ENCODE measurements around the gene GRM1.

The GRM1 gene

GRCh38 chr6:146357578-146358430 lies 328.9 kb downstream of the GRM1 start:
- peaks cover 0 to 1% of the 10 kb centered on the region in 2 donors for H3K9me3 Mint-ChIP-seq
- H3K4me3 Mint-ChIP-seq = no peak overlapping the region
- ATAC-seq (replicated peaks) (no peak), DNase-seq (no peak)
- H3K36me3 Mint-ChIP-seq = no peaks in the 10 kb centered on the region
- no peak overlapping the region for H3K27ac Mint-ChIP-seq
- H3K4me1 Mint-ChIP-seq = no peaks in the 10 kb centered on the region
- no peaks in the 10 kb centered on the region for H3K27me3 Mint-ChIP-seq

DNA sequence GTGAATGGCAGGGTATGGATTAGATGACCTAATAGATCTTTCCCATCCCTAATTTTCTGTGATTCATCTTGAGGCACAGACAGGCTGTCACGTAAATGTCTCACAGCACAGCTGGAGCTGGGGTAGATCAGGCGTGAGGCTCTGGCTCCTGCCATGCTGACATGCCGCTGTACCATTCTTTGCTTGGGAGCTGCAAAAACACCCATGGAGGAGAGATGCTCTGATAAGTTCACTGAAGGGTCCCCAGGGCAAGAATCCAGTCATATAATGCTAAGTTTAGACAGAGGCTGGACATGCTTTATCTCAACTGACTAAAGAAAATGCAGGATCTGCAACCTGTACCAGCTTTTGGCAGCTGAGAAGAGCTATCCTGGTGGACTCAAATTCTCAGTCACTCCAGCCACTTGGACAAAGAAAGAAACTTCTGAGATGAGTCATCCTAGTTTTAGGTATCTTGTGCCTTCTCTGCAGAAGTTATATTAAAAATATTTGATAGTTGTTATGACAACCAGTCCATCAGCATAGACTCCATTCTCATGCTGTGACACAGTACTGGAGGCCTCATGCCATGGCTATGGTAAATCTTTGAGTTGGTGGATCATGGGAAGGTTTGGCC lies 329.7 kb downstream of the GRM1 start:
- Mint-ChIP-seq H3K27ac (no peak overlapping the region), H3K4me3 (no peak overlapping the region), H3K9me3 (peaks cover 0 to 1% of the 10 kb centered on the region in 2 donors), H3K27me3 (no peaks in the 10 kb centered on the region), H3K36me3 (no peaks in the 10 kb centered on the region), H3K4me1 (no peaks in the 10 kb centered on the region)
- DNase-seq = no peak
- no peak for ATAC-seq (replicated peaks)

DNA sequence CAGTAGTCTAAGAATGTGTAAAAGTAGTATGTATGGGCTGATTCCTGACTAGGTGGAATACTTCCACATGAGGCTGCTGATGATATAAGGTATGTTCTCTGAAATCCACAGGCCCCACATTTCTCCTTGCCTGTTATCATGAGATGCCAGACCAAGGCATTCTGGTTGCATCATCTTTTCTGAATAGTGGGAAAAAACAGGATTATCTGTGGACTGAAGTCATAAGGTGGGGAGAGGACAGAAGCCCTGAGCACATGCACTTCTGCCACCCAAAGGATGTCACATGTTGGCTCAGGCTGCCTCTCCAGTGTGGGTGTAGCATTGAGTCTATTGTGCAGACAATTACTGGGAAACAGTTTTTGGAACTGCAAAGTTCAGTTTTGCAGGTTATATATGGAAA lies 330.3 kb downstream of the GRM1 start:
- ATAC-seq (replicated peaks) (no peak), DNase-seq (no peak)
- no peak overlapping the region for H3K27ac Mint-ChIP-seq
- no peaks in the 10 kb centered on the region for H3K4me1 Mint-ChIP-seq
- H3K9me3 Mint-ChIP-seq = peaks cover 3 to 4% of the 10 kb centered on the region in 2 donors
- H3K4me3 Mint-ChIP-seq = no peak overlapping the region
- H3K36me3 Mint-ChIP-seq = no peaks in the 10 kb centered on the region
- no peaks in the 10 kb centered on the region for H3K27me3 Mint-ChIP-seq

DNA sequence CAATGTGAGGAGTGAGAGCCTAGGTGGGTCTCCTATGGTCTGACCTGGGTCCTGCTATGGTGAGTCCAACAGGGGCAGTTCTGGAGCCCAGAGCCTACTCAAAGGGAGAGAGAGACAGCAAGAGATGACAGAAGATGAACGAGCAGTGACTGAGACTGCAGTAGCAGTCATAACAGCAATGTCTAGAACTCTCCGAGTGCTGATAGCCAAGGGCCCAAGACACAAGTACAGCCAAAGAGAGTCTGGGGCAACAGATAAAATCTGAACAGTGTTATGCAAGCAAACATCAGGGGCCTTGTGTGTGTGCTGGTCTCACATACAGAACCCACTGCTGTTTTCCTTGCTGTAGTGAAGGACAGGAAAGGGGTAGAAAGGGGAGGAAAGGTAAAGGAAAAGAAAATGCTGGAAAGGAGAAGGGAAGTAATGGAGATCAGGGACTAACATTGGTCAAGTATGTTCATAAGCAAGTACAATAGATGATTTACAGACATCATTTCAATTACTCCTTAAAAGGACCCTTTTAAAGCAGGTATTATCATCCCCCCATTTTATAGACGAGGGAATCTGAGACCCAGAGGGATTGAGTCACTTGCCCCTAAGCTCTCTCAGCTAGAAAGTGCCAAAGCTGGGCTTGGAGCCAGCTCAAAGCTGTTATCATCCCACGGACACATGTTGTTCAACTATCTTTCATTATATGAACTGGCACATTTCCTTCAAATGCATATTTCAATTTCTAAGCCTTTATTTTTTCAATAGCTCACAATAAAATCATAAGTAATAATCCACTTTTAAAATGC lies 332.5 kb downstream of the GRM1 start:
- ATAC-seq (replicated peaks) (no peak), DNase-seq (no peak)
- Mint-ChIP-seq H3K27ac (no peak overlapping the region), H3K9me3 (peaks cover 3 to 4% of the 10 kb centered on the region in 2 donors), H3K4me1 (no peaks in the 10 kb centered on the region), H3K4me3 (no peak overlapping the region), H3K36me3 (no peaks in the 10 kb centered on the region), H3K27me3 (no peaks in the 10 kb centered on the region)

- H3K4me3 Mint-ChIP-seq = no peak overlapping the region
Observed at GRCh38 chr6:146363838-146364607, 335.2 kb downstream of the GRM1 start.

DNA sequence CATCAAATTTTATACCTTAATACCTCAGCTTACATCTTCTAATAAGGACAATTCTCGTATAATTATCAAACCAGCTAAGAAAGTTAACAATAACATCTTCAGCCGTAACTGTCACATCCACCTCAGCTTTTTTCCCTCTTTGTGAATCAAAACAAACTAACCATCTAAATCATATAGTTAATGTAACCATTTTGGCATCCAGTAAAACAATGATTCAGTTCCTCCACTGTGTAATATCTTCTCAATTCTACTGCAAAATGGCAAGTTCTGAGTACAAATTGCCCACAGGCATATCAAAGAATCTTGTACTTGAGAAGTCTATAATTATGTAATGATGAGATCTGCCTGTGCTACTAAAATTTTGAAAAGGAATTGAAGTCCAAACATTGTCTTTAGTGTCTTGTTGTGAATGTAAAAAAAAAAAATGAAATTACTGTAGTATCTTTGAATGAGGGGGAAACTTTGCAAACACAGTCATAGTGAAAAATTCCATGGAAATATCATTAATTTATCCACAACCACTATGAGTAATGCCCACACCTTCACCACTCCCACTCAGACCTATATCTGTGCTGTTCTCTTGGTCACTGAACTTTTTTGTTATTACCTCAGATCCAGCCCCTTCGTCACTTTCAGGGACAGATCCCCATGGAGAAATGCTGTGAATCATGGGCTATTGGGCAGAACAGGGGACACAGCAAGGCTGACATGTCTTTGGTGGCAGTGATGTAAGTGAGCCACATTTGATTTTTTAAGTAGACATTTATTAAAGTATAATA lies 336.1 kb downstream of the GRM1 start:
- DNase-seq = no peak
- ATAC-seq (replicated peaks) = peak in 1 of 2 donors; percentile 51
- Mint-ChIP-seq H3K27ac (no peak overlapping the region), H3K27me3 (no peaks in the 10 kb centered on the region), H3K36me3 (no peaks in the 10 kb centered on the region), H3K9me3 (peaks cover 5 to 6% of the 10 kb centered on the region in 2 donors), H3K4me3 (no peak overlapping the region), H3K4me1 (no peaks in the 10 kb centered on the region)

More at GRCh38 chr6:146363838-146364607, 335.2 kb downstream of the GRM1 start:
- no peaks in the 10 kb centered on the region for H3K27me3 Mint-ChIP-seq
- no peak overlapping the region for H3K27ac Mint-ChIP-seq
- H3K36me3 Mint-ChIP-seq = no peaks in the 10 kb centered on the region
- H3K4me1 Mint-ChIP-seq = no peaks in the 10 kb centered on the region
- ATAC-seq (replicated peaks) (no peak), DNase-seq (no peak)
- H3K9me3 Mint-ChIP-seq = peaks cover 3 to 5% of the 10 kb centered on the region in 2 donors

DNA sequence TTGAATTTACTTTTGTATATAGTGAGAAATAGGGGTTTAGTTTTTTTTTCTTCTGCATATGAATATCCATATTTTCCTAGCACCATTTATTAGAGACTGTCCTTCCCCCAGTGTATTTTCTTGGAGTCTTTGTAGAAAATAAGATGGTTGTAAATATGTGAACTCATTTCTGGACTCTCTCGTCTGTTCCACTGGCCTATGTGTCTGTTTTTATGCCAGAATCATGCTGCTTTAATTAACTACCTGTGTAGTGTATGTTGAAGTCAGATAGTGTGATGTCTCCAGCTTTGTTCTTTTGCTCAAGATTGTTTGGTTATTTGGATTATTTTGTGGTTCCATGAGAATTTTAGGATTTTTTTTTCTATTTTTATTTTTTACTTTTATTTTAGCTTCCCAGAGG lies 338.2 kb downstream of the GRM1 start:
- Mint-ChIP-seq H3K36me3 (no peaks in the 10 kb centered on the region), H3K27me3 (no peaks in the 10 kb centered on the region), H3K4me3 (no peak overlapping the region), H3K27ac (no peak overlapping the region), H3K9me3 (peaks cover 10 to 14% of the 10 kb centered on the region in 2 donors), H3K4me1 (no peaks in the 10 kb centered on the region)
- ATAC-seq (replicated peaks) (no peak), DNase-seq (no peak)

- Mint-ChIP-seq H3K36me3 (no peaks in the 10 kb centered on the region), H3K9me3 (peaks cover 14 to 15% of the 10 kb centered on the region in 2 donors), H3K4me3 (no peak overlapping the region), H3K4me1 (no peaks in the 10 kb centered on the region), H3K27me3 (no peaks in the 10 kb centered on the region), H3K27ac (no peak overlapping the region)
- no peak for DNase-seq
- no peak for ATAC-seq (replicated peaks)
Observed at GRCh38 chr6:146369866-146370265, 341.0 kb downstream of the GRM1 start.

- H3K4me1 Mint-ChIP-seq = no peaks in the 10 kb centered on the region
- no peak overlapping the region for H3K4me3 Mint-ChIP-seq
- no peaks in the 10 kb centered on the region for H3K36me3 Mint-ChIP-seq
- no peaks in the 10 kb centered on the region for H3K27me3 Mint-ChIP-seq
- DNase-seq (no peak), ATAC-seq (replicated peaks) (no peak)
- no peak overlapping the region for H3K27ac Mint-ChIP-seq
- peaks cover 2 to 8% of the 10 kb centered on the region in 2 donors for H3K9me3 Mint-ChIP-seq
Observed at GRCh38 chr6:146381486-146381885, 352.6 kb downstream of the GRM1 start.

DNA sequence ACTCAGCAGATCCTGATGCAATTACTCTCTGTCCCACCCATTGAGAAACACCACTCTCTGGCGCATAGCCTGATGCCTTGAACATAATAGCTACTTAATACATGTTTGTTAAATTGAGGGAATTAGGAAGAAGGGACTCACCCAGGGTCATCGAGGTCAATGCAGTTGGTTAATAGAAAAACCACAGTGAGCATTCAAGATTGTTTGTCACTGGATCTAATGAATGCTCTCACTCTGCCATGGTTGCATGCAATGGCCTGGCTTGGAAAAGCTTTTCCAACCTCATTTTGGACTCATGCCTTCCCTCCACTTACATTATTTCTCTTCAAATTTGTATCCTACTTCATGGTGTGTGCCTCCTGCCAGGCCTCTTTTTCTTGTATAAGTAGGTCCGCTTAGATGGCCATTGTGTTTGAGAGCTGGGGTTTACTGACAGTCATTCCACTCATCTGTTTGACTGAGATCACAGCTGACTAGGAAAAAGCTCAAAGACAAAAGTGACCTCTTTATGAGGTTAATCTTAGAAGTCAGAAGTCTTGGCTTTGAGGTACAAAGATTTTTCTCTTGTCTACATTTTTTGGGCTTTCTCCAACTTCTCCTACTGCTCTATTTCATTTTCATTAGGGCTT lies 360.0 kb downstream of the GRM1 start:
- Mint-ChIP-seq H3K4me3 (no peak overlapping the region), H3K27ac (no peak overlapping the region), H3K9me3 (no peaks in the 10 kb centered on the region), H3K36me3 (no peaks in the 10 kb centered on the region), H3K4me1 (no peaks in the 10 kb centered on the region), H3K27me3 (no peaks in the 10 kb centered on the region)
- ATAC-seq (replicated peaks) = no peak
- DNase-seq = no peak

- H3K27ac Mint-ChIP-seq = no peak overlapping the region
- no peak overlapping the region for H3K4me3 Mint-ChIP-seq
- no peaks in the 10 kb centered on the region for H3K27me3 Mint-ChIP-seq
- no peak for ATAC-seq (replicated peaks)
- H3K9me3 Mint-ChIP-seq = no peaks in the 10 kb centered on the region
- no peaks in the 10 kb centered on the region for H3K36me3 Mint-ChIP-seq
- no peak for DNase-seq
- no peaks in the 10 kb centered on the region for H3K4me1 Mint-ChIP-seq
Observed at GRCh38 chr6:146389740-146390139, 360.9 kb downstream of the GRM1 start.

- Mint-ChIP-seq H3K4me1 (no peaks in the 10 kb centered on the region), H3K36me3 (no peaks in the 10 kb centered on the region), H3K4me3 (no peak overlapping the region), H3K9me3 (peaks cover 5 to 8% of the 10 kb centered on the region in 2 donors), H3K27me3 (no peaks in the 10 kb centered on the region), H3K27ac (no peak overlapping the region)
- DNase-seq = no peak
- no peak for ATAC-seq (replicated peaks)
Observed at GRCh38 chr6:146397638-146398037, 368.8 kb downstream of the GRM1 start.

GRCh38 chr6:146402476-146402875 lies 373.6 kb downstream of the GRM1 start:
- H3K27ac Mint-ChIP-seq = no peak overlapping the region
- H3K27me3 Mint-ChIP-seq = no peaks in the 10 kb centered on the region
- DNase-seq = no peak
- peaks cover 10 to 20% of the 10 kb centered on the region in 2 donors for H3K9me3 Mint-ChIP-seq
- H3K4me1 Mint-ChIP-seq = no peaks in the 10 kb centered on the region
- ATAC-seq (replicated peaks) = no peak
- no peak overlapping the region for H3K4me3 Mint-ChIP-seq
- peaks cover 0 to 2% of the 10 kb centered on the region in 2 donors for H3K36me3 Mint-ChIP-seq

Measured in stimulated activated naive B cell treated with anti-CD40 and anti-IgM and Interleukin-4, amounts not matched to agents 10 μg/mL and 1 μg/mL and 100 μg/mL, for 72 hours (primary cell).